Liver (tissue), 3 donors: ENCODE measurements around the gene AMT.

Experiments
- ATF3 ChIP-seq: IDR thresholded peaks from 2 replicates; pipeline ENCODE4 v1.6.1; 2016; ENCODE audit warnings: antibody characterized with exemption
- EGR1 ChIP-seq, 2 donors: IDR thresholded peaks; 2 replicates each; pipeline ENCODE4 v1.6.1; 2016 to 2018; ENCODE audit warnings: antibody characterized with exemption in 2 of 2, low read depth in 2 of 2
- FOXA1 ChIP-seq: IDR thresholded peaks from 2 replicates; pipeline ENCODE4 v1.6.1; 2016; ENCODE audit warnings: antibody characterized with exemption
- GABPA ChIP-seq, 2 donors: IDR thresholded peaks in 1 of 2; conservative IDR thresholded peaks in 1 of 2; 2 replicates each; pipeline ENCODE4 v1.6.1; 2016; ENCODE audit warnings: antibody characterized with exemption in 2 of 2, mild to moderate bottlenecking in 1 of 2, moderate library complexity in 1 of 2
- JUND ChIP-seq, 2 donors: IDR thresholded peaks; 2 replicates each; pipeline ENCODE4 v1.6.1; 2016; ENCODE audit warnings: antibody characterized with exemption in 2 of 2
- NR2F2 ChIP-seq: IDR thresholded peaks from 2 replicates; pipeline ENCODE4 v1.6.1; 2016; ENCODE audit warnings: antibody characterized with exemption
- REST ChIP-seq: IDR thresholded peaks from 2 replicates; pipeline ENCODE4 v1.6.1; 2016; ENCODE audit warnings: antibody characterized with exemption, mild to moderate bottlenecking
- RXRA ChIP-seq, 2 donors: IDR thresholded peaks; 2 replicates each; pipeline ENCODE4 v1.6.1; 2017 to 2018; ENCODE audit warnings: antibody characterized with exemption in 2 of 2, mild to moderate bottlenecking in 1 of 2
- SP1 ChIP-seq: IDR thresholded peaks from 2 replicates; pipeline ENCODE4 v1.6.1; 2018; ENCODE audit warnings: antibody characterized with exemption, mild to moderate bottlenecking
- TAF1 ChIP-seq: conservative IDR thresholded peaks from 2 replicates; pipeline ENCODE4 v1.6.1; 2016; ENCODE audit warnings: antibody characterized with exemption, mild to moderate bottlenecking
- YY1 ChIP-seq: IDR thresholded peaks from 2 replicates; pipeline ENCODE4 v1.6.1; 2016; ENCODE audit warnings: antibody characterized with exemption, mild to moderate bottlenecking
- TF ChIP-seq, protein P1 (sequence below): fragments of 150-350 bp; IDR thresholded peaks from 2 replicates; pipeline ENCODE4 v1.5.1; 2017; ENCODE audit warnings: improper control_type of control experiment, low read depth, low read length; ENCODE audit not compliant: missing input control
- TF ChIP-seq, protein P2 (sequence below): IDR thresholded peaks from 2 replicates; pipeline ENCODE4 v1.6.1; 2016; ENCODE audit warnings: antibody characterized with exemption
- donor health status: healthy.
- donor health status: healthy.

GRCh38 chr3:49424816-49425215 lies 2.5 kb upstream of the AMT start:
- TF ChIP-seq, protein P1, sequence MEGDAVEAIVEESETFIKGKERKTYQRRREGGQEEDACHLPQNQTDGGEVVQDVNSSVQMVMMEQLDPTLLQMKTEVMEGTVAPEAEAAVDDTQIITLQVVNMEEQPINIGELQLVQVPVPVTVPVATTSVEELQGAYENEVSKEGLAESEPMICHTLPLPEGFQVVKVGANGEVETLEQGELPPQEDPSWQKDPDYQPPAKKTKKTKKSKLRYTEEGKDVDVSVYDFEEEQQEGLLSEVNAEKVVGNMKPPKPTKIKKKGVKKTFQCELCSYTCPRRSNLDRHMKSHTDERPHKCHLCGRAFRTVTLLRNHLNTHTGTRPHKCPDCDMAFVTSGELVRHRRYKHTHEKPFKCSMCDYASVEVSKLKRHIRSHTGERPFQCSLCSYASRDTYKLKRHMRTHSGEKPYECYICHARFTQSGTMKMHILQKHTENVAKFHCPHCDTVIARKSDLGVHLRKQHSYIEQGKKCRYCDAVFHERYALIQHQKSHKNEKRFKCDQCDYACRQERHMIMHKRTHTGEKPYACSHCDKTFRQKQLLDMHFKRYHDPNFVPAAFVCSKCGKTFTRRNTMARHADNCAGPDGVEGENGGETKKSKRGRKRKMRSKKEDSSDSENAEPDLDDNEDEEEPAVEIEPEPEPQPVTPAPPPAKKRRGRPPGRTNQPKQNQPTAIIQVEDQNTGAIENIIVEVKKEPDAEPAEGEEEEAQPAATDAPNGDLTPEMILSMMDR = no peak
- TF ChIP-seq, protein P2, sequence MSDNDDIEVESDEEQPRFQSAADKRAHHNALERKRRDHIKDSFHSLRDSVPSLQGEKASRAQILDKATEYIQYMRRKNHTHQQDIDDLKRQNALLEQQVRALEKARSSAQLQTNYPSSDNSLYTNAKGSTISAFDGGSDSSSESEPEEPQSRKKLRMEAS = no peak
- TF ChIP-seq JUND (IDR thresholded peaks at IDR 0.05) (no peak), EGR1 (IDR thresholded peaks at IDR 0.05; ENCODE audit: low read depth in 2 of 2) (no peak), REST (no peak), NR2F2 (no peak), GABPA (IDR thresholded peaks at IDR 0.05 in 1 of 2, conservative IDR thresholded peaks at IDR 0.05 in 1 of 2) (no peak), SP1 (no peak), TAF1 (no peak), ATF3 (no peak), RXRA (IDR thresholded peaks at IDR 0.05) (no peak), YY1 (no peak), FOXA1 (no peak)
